Heart left ventricle (tissue), 16 donors: Measurements from ENCODE around the gene DTD2. TPM values are rescaled to one million over a fixed set of nuclear protein-coding genes. Genes with fewer than 3 reads are reported as not detected.

ENCODE experiments used
- ATAC-seq, 4 donors: fragments of 200-7000 bp; cut with Tn5 transposase; one replicate each; pipeline ENCODE4 v1.9.1; 2020 to 2022; ENCODE audit warnings: moderate library complexity in 4 of 4, mild to moderate bottlenecking in 3 of 4, moderate number of reproducible peaks in 1 of 4
- DNase-seq, 5 donors: peaks; one replicate each; pipeline ENCODE4 v3.0.0-alpha.2; 2020
- H3K27ac ChIP-seq, 12 donors: fragments of 200-600 bp; sonication (generic) in 4 of 12; one replicate each; pipeline versions ENCODE4 v1.5.0 to v1.8.0; 2016 to 2022; ENCODE audit warnings: mild to moderate bottlenecking in 2 of 12
- H3K27me3 ChIP-seq, 9 donors: fragments of 200-600 bp; sonication (generic) in 2 of 9; one replicate each; pipeline versions ENCODE4 v1.5.1 to v1.8.0; 2016 to 2022; ENCODE audit warnings: mild to moderate bottlenecking in 3 of 9
- H3K36me3 ChIP-seq, 9 donors: fragments of 200-600 bp; sonication (generic) in 2 of 9; one replicate each; pipeline versions ENCODE4 v1.5.0 to v1.8.0; 2018 to 2022; ENCODE audit warnings: mild to moderate bottlenecking in 2 of 9
- H3K4me1 ChIP-seq, 12 donors: fragments of 200-600 bp; sonication (generic) in 4 of 12; one replicate each; pipeline versions ENCODE4 v1.5.0 to v1.8.0; 2016 to 2022; ENCODE audit warnings: mild to moderate bottlenecking in 3 of 12
- H3K4me3 ChIP-seq, 12 donors: fragments of 200-600 bp; sonication (generic) in 4 of 12; one replicate each; pipeline versions ENCODE4 v1.5.0 to v1.8.0; 2017 to 2022; ENCODE audit warnings: mild to moderate bottlenecking in 9 of 12, moderate library complexity in 4 of 12
- H3K9me3 ChIP-seq, 12 donors: fragments of 200-600 bp; sonication (generic) in 4 of 12; one replicate each; pipeline versions ENCODE4 v1.5.0 to v1.8.0; 2016 to 2022; ENCODE audit warnings: mild to moderate bottlenecking in 1 of 12
- POLR2A ChIP-seq, 2 donors: fragments of 450-650 bp; IDR thresholded peaks; one replicate each; pipeline ENCODE4 v1.6.1; 2017; ENCODE audit warnings: antibody characterized with exemption in 2 of 2, mild to moderate bottlenecking in 2 of 2, moderate library complexity in 2 of 2
- WGBS, 4 donors: extraction: QIAGEN DNeasy Blood & Tissue Kit in 2 of 4; methylation state at CpG; one replicate each; pipeline versions ENCODE4 v1.1.5 to v1.1.7; 2013 to 2018; 5-methylcytosine and 5-hydroxymethylcytosine counted together
- intact Hi-C, 10 donors: fragments of 100-400 bp; cut with DNase I; formaldehyde crosslinking; loops; one replicate each; pipeline versions ENCODE4 v1.11.1 to v1.14.2; 2022
- long read RNA-seq, 3 donors: library from polyadenylated mRNA; unstranded; transcript quantifications; one replicate each; pipeline ENCODE4 v2.0.0, GENCODE V29; 2020 to 2021
- polyA plus RNA-seq, 2 donors: library from polyadenylated mRNA; stranded (reverse); fragments of 200-250 nt; gene quantifications; one replicate each; pipeline ENCODE4 v1.2.3, GENCODE V29; 2013
- total RNA-seq, 9 donors: library from RNA; depleted of rRNA in 2 of 9; stranded (reverse); fragments of >200 nt in 2 of 9; fragmentation: NEBNext Ultra II Directional in 3 of 9; extraction: Animal tissue kit (Norgen Biotek cat#: 25700) in 3 of 9; gene quantifications; one replicate each; pipeline versions ENCODE4 v1.1.0 to v1.2.4, GENCODE V29; 2016 to 2023
- TF ChIP-seq, protein P1 (sequence below), 12 donors: fragments of 200-600 bp; sonication (generic) in 4 of 12; IDR thresholded peaks; one replicate each; pipeline versions ENCODE4 v1.5.0 to v1.8.0; 2018 to 2022; ENCODE audit warnings: antibody characterized with exemption in 12 of 12, mild to moderate bottlenecking in 5 of 12
- donor health status: ischemic (EF 13 %, LVEDD 7.1; RV severe dilation, severe dysfunction).
- donor health status: healthy with polysubstance abuse.
- donor health status: DM: no; HTN: yes; CAD: no.
- donor health status: DM: no; HTN: no; CAD: no.
- donor health status: ischemic (EF 25% LVEDD 6.9; RV normal size, moderate dysfunction).
- donor health status: ischemic (EF 25% LVEDD 5.7; RV mildly dilated, moderate dysfunction).
- donor health status: healthy.
- donor health status: DM: yes; HTN: yes; CAD: no.
- donor health status: ischemic (EF 35%, LVEDD 5.7; RV mildly dilated, moderate dysfunction).
- donor health status: nonischemic (EF 11% LVEDD 7.7; RV severe dilation, severe dysfunction).
- donor health status: DM: yes; HTN: yes; CAD: no.
- donor health status: PGD.
- donor health status: ischemic (EF 29% LVEDD 5.4; RV normal size, mild dysfunction).
- donor health status: nonischemic (EF 23%, LVEDD 6.1; RV moderate dilation, normal function).

Gene DTD2
- total RNA-seq (10 to 100 TPM in 2 of 9 donors, 1 to 10 TPM in 7; 5.4 to 12.2 (median 8.2) TPM), polyA plus RNA-seq (1 to 10 TPM; 4.0 to 9.7 TPM)
- long read RNA-seq, donor 1, partial matches to known transcripts, result 0 of 1 reads
- long read RNA-seq, donor 1, other reads (novel, unspliced or antisense), result 0 of 1 reads
- long read RNA-seq, donor 2, partial matches to known transcripts, result 0 of 1 reads
- long read RNA-seq, donor 2, other reads (novel, unspliced or antisense), result 1 of 1 reads
- long read RNA-seq, donor 3, partial matches to known transcripts, result 0 of 3 reads
- long read RNA-seq, donor 3, other reads (novel, unspliced or antisense), result 1 of 3 reads

DNA sequence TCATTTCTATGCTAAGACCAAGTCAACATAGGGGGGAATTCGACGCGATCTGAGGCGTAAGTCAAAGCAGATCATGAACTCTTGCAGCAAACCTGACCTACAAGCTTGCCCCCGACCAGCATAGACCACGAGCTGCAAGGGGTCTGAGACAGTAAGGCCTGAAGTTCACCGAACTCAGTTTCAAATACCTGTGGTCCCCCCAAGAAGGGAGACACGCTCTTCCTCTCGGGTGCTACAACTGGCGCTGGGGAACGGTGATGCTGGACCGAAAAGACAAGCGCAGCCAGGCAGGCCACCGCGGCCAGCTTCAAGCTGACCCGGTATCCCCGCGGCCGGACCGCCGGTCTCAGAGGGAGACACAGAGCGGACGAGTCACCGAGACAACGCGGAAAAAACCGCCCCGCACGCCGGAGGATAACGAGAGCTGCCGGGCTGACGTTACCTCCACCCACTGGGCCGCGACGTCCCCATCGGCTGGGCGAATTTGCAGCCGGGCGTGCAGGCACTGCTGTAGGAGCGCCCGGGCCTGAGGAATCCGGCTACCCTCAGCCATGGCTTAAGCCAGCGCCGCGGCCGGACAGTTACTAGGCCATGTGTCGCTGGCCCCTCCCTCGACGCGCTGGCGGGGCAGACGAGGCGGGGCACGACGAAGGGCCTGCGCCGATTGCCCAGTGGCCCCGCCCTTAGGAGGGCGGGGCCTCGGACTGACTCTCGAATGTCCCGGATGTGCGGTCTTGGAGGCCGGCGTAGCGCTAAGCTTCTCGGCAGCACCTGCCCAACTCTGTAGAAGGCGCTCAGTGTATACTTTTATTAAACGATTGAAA lies at the start of gene DTD2:
Gene DTD2 (minus strand): TSS at position 666 of the 824 bp plus-strand sequence. CDS start 113 bp downstream, at position 553.
- ATAC-seq, result peak; percentile 100
- Histone ChIP-seq H3K9me3 (no peaks in the 10 kb centered on the region), H3K4me1 (peaks cover 0 to 41% (median 11%) of the 10 kb centered on the region in 12 donors), H3K4me3 (peak within 1 kb of the TSS; percentile 50 to 86 (median 70)), H3K36me3 (peaks cover 0 to 12% (median 10%) of the 10 kb centered on the region in 9 donors), H3K27ac (peak within 1 kb of the TSS; percentile 70 to 97 (median 89)), H3K27me3 (no peaks in the 10 kb centered on the region)
- DNase-seq, result peak; percentile 95 to 97 (median 96)
- TF ChIP-seq, protein P1, sequence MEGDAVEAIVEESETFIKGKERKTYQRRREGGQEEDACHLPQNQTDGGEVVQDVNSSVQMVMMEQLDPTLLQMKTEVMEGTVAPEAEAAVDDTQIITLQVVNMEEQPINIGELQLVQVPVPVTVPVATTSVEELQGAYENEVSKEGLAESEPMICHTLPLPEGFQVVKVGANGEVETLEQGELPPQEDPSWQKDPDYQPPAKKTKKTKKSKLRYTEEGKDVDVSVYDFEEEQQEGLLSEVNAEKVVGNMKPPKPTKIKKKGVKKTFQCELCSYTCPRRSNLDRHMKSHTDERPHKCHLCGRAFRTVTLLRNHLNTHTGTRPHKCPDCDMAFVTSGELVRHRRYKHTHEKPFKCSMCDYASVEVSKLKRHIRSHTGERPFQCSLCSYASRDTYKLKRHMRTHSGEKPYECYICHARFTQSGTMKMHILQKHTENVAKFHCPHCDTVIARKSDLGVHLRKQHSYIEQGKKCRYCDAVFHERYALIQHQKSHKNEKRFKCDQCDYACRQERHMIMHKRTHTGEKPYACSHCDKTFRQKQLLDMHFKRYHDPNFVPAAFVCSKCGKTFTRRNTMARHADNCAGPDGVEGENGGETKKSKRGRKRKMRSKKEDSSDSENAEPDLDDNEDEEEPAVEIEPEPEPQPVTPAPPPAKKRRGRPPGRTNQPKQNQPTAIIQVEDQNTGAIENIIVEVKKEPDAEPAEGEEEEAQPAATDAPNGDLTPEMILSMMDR (IDR thresholded peaks at IDR 0.05), result peak in 3 of 12 donors; percentile 8 to 23 (median 8)
- TF ChIP-seq POLR2A (IDR thresholded peaks at IDR 0.05), result peak in 1 of 2 donors; percentile 93
- 0 to 3% (median 2%) methylated on average over 26 to 70 of the region's 70 CpGs for WGBS, 4 donors
- intact Hi-C loops, result loop anchor here in 7 of 10 donors (2.0 to 10.0 kb wide), 6 partner anchors 35 to 620 kb away; partner anchors contain the start of genes HEATR5A (in 5 of the 7), ARHGAP5 (in 1 of the 7), HECTD1 (in 1 of the 7) and NUBPL (in 1 of the 7)

DNA sequence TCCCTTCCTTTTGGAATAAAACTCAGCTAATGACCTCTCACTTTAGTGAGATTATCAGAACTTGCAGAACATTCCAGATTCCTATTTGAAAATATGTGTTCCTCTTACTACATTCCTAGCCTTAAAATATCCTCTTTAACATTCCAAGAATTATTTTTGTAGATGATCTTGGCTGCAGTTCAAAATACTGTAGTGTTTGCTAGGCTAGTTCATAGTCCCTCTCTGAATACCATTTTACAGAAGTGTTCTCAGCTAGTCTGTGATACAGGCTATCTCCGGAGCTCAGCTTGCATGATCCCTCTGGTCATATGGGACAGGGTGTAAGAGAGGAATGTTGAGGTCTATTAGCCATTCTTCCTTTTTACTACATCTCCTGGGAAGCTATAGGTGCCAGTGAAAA lies 48.1 kb upstream of the DTD2 start:
- intact Hi-C loops, result loop anchor here in 3 of 10 donors (5.0 kb wide), 3 partner anchors 747 to 1052 kb away; no protein-coding TSS in a partner anchor
- DNase-seq, result no peak
- TF ChIP-seq, protein P1 (IDR thresholded peaks at IDR 0.05), result no peak
- no peak for TF ChIP-seq POLR2A (IDR thresholded peaks at IDR 0.05)
- Histone ChIP-seq H3K36me3 (no peaks in the 10 kb centered on the region), H3K4me3 (no peak overlapping the region), H3K27me3 (no peaks in the 10 kb centered on the region), H3K4me1 (peaks cover 0 to 19% (median 12%) of the 10 kb centered on the region in 12 donors), H3K27ac (peak overlapping the region in 7 of 12 donors; percentile 8 to 52 (median 35)), H3K9me3 (no peaks in the 10 kb centered on the region)
- WGBS, 4 donors, result 5 to 16% (median 9%) methylated on average over 1 of the region's 1 CpG
- ATAC-seq, result peak; percentile 27 to 80 (median 70)

DNA sequence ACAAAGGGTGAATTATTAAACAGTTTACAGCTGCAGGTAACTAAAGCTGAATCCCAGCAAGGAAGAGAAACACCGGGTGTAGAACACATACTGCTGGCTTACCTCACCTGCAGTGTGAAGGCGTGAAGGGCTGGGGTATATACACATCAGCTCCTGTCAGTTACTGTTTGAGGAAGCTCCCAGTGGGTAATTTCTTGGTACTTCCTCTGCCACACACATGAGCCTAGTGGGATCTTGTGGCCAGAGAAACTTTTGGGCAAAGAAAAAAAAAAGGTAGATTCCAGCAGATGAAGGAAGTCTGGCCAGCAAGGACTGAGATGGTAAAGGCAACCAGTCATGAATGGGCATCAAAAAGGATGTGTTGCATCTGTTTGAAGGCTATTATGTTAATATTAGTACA lies 44.6 kb upstream of the DTD2 start:
- no peak for TF ChIP-seq POLR2A (IDR thresholded peaks at IDR 0.05)
- TF ChIP-seq, protein P1 (IDR thresholded peaks at IDR 0.05), result no peak
- intact Hi-C loops, result no loop called here
- Histone ChIP-seq H3K36me3 (no peaks in the 10 kb centered on the region), H3K9me3 (peaks cover 0 to 14% (median 0%) of the 10 kb centered on the region in 12 donors), H3K27ac (no peak overlapping the region), H3K4me3 (no peak overlapping the region), H3K27me3 (no peaks in the 10 kb centered on the region), H3K4me1 (peaks cover 0 to 19% (median 12%) of the 10 kb centered on the region in 12 donors)
- ATAC-seq (no peak), DNase-seq (no peak)
- WGBS, 4 donors, result 85 to 90% (median 87%) methylated on average over 2 of the region's 2 CpGs
